NOMO-1 treated with dmso at 0.1 percent for 144 hours (cell line): ENCODE measurements around the gene DCAF15.

Experiments used
- DNase-seq: peaks from one replicate; lab custom pipeline; 2025; ENCODE audit not compliant: unreplicated experiment; lab: John Stamatoyannopoulos, UW

The DCAF15 gene

DNA sequence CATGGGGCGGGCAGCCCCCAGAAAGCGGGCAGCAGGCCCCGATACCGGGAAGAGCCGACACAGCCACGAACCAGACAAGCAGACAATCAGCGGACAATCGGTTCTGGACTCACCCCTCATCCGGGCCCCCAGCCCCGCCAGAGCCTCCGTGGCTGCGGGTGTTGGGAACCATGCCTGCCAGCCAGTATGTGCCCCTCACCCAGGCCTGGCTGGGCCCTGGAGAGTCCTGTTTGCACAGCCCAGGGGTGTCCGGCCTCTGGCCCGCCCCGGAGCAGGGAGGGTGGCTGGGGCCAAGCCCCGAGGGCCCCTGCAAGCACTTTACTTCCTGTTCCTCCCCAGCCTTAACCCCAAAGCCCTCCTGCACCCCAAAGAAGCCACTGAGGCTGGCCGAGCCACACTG is 21.9 kb upstream of the DCAF15 start:
- no peak for DNase-seq

DNA sequence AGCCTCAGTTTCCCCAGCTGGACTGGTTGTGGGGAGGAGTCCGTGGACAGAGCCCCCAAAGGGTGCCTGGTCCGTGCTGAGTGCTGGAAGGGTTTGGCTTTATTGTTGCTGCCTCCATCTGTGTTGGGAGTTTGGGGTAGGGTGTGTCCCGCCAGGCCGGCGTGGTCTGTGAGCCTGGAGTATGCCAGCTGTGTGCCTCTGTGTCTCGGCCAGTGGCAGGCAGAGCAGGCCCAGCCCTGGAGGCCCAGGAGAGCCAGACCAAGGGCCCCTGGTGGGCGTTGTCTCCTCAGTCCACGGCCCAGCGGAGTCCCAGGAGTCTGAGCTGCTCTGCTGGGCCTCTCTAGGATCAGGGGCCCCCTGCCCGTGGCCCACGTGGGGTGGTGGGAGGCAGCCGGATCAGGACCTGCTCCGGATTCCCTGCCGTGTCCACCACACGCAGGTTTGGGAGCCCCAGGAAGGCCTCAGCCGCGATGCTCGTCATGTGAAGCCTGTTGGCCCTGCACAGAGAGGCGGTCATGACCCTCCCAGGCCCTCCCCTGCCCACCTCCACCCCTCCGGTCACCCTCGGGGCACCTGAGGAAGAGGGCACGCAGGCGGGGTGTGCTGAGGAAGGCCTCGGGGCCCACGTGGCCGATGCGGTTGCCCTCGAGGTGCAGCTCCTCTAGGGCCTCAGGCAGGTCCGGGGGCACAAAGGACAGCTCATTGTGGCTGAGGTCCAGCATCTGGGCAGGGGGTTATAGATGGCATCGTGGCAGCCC is 20.7 kb upstream of the DCAF15 start:
- no peak for DNase-seq

DNA sequence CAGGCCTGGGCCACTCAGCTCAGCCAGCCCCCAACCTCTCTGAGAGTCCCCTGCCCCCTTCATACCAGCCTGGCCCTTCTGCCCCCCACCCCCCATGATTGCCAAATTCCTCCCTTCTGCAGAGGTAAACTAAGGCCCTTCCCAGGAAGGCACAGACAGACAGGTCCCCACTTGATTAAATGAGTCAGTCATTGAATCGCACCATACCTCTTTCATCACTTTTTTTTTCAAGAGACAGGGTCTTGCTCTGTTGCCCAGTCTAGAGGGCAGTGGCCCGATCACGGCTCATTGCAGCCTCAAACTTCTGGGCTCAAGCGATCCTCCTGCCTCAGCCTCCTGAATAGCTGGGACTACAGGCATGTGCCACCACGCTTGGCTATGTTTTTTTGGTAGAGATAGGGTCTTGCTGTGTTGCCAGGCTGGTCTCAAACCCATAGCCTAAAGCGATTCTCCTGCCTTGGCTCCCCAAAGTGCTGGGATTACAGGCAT is 20.1 kb upstream of the DCAF15 start:
- DNase-seq: no peak

- no peak for DNase-seq
Observed at GRCh38 chr19:13932911-13933393, 19.4 kb upstream of the DCAF15 start.

DNA sequence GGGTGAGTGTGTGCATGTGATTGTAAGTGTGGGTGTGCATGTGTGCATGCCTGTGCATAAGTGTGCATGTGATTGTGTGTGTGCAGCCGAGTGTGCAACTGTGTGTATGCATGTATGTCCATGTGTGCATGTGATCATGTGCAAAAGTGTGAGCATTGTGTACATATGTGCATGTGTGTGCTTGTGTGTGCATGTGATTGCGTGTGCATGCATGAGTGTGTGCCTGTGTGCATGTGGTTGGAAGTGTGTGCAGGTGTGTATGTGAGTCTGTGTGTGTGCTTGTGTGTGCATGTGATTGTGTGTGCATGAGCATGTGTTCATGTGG is 17.6 kb upstream of the DCAF15 start:
- DNase-seq: no peak

GRCh38 chr19:13935765-13936510 is 16.4 kb upstream of the DCAF15 start:
- DNase-seq: no peak

- no peak for DNase-seq
Observed at GRCh38 chr19:13937479-13938300, 14.6 kb upstream of the DCAF15 start.

DNA sequence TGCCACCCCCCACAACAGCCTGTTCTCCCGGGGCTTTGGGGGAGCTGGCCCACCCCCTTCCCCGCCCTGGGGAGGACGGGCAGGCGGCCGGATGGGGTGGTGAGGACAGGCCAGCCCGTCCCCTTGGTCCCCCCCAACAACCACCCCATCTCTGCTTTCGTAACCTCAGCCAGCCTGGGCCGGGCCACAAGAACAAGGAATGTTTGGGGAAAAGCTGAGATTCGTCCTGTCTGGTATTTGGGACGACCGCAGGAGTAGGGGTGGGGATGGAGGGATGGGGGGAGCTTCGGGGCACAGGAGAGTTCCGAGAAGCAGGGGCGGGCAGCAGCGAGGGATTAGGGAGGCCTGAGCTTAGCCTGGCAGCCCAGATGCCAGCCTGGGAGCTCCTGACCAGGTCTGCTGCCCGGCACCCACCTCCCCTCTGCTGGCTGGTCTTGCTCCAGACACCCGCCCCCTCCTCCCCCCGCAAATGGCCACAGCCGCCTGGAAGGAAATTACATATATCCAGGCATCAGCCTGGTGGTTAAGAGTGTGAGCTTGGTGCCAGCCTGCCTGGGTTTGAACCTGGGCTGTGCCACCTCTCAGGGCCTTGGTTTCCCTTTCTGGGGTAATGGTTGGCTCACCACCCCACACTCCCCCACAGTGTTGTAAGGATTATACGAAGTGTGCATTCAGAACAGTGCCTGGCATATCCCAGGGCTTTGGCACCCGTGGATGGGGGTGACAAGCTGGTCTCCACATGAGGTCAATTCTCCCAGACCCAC is 13.8 kb upstream of the DCAF15 start, which contains the start of gene PODNL1:
TSS of gene PODNL1 (minus strand) at position 117 of the 764 bp plus-strand sequence. CDS start 236 bp downstream, outside the sequence.
- DNase-seq: no peak

DNA sequence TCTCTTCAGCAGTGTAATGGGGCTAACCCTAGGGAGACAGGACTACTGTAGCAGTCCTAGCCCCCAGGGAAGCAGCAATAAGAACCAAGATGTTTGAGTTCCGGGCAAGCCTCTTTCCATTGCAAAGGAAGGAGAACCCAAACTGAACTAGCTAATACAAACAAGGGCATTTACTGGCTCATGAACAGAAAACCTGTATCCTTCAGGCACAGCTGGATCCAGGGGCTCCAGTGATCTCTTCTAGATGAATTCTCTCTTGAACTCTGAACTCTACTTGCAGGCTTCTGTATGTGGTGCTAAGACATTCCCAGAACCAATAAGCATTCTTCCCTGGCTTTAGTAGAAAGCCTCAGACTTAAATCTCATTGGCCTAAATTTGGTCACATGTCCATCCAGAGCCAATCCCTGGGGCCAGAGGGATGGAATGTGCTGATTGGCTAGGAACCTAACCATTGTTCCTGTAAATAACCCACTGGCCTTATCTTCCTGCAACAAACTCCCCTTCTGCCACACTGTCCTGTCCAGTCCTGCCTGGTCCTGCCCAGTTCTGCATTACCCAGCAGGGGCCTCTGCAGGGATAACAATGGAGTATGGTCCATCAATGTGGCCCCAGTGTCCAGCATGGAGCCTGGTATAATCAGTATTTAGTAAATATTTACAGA is 10.2 kb upstream of the DCAF15 start:
- DNase-seq: no peak

DNA sequence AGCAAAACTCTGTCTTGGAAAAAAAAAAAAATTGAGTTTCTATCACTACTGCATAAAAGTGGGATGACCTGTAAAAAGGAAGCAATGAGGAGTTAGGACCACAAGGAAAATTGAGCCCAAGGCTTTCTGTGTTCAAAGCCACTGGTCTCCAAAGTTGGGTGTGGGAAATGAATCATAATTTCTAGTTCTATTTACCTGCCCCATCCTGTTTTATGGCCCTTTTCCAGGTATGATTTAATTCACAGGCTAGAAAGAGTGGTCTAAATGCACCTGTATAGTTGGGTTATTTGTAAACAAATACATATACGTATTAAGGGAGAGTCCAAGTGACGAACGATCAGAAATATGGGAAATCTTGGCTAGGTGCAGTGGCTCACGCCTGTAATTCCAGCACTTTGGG is 5.9 kb upstream of the DCAF15 start:
- no peak for DNase-seq

DNA sequence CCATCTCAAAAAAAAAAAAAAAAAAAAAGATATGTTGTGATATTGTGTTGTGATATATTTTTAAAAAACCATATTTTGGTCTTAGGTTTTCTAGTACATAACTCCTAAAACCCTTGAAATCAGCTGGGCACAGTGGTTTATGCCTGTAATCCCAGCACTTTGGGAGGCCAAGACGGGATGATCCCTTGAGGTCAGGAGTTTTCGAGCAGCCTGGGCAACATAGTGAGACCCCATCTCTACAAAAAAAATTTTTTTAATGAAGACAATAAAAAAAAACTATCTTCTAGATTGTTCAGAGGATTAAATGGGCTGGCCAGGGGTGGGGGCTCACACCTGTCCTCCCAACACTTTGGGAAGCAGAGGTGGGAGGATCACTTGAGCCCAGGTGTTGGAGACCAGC is 1.3 kb upstream of the DCAF15 start:
- no peak for DNase-seq

- no peak for DNase-seq
Observed at GRCh38 chr19:13951799-13952153, 533 bp upstream of the DCAF15 start.

DNA sequence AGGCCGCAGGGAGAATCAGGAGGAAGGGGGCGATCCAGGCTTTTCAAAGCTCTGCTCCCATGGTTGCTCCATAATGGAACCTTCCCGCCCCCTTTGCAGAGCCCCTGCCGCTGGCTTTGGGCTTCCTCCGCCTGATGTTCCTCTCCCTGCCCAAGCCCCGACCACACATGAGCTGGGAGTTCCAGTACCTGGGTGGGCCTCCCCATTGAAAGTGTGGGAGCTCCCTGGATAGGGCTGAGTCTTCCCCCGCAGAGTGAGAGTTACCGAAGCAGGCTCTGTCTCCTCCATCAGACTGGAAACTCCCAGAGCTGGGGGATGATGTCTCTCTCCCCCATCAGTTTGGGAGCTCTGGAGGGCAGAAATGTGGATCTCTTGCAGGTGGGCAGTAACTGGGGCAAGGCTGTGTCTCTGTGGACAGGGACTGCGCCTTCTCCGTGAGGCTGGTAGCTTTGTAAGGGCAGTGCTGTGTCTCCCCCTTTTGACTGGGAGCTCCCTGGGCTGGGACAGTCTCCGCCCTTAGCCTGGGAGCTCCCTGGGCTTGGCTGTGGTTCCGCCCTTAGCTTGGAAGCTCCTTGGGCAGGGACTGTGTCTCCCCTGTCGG is 722 bp downstream of the DCAF15 start:
- no peak for DNase-seq

GRCh38 chr19:13954185-13954584 is 1.9 kb downstream of the DCAF15 start:
- no peak for DNase-seq

- DNase-seq: no peak
Observed at GRCh38 chr19:13955662-13956364, 3.5 kb downstream of the DCAF15 start.

DNA sequence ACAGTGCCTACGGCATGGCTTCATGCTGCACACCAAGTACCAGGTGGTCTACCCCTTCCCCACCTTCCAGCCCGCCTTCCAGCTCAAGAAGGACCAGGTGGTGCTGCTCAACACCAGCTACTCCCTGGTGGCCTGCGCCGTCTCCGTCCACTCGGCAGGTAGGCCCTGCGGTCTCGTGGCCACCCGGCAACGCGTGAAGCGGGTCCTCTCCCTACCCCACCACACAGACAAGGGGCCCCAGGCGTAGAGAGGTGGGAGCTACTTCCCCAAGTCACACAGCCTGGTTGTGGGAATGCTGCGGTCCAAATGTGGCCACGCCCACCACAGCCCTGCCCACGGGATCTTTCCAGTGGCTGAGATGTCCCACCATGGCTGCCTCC is 4.0 kb downstream of the DCAF15 start:
- no peak for DNase-seq

GRCh38 chr19:13957051-13957450 is 4.7 kb downstream of the DCAF15 start:
- DNase-seq: no peak

GRCh38 chr19:13958043-13958442 is 5.7 kb downstream of the DCAF15 start:
- DNase-seq: no peak
